IPS DF 6.9 (cell line): Measurements from ENCODE around the gene GSTT4.
"Not testable (repeated sequence)": the region's sequence is repeated elsewhere in the genome, so short reads cannot be mapped to it uniquely, and the experiment has no call there.

Experiments used
- DNase-seq: peaks from one replicate; pipeline ENCODE4 v3.0.0-alpha.2; 2013; ENCODE audit warnings: low read depth, low spot score
- H3K27ac ChIP-seq: one replicate; pipeline ENCODE4 v1.5.1; 2013; ENCODE audit warnings: low read length, control low read depth
- H3K27me3 ChIP-seq: 2 replicates; pipeline ENCODE4 v1.6.1; 2013; ENCODE audit warnings: mild to moderate bottlenecking, low read length; ENCODE audit not compliant: control insufficient read depth, insufficient read depth
- H3K36me3 ChIP-seq: 2 replicates; pipeline ENCODE4 v1.6.1; 2013; ENCODE audit warnings: low read length; ENCODE audit not compliant: control insufficient read depth, insufficient read depth
- H3K4me1 ChIP-seq: 2 replicates; pipeline ENCODE4 v1.6.1; 2013; ENCODE audit warnings: low read length; ENCODE audit not compliant: control insufficient read depth, insufficient read depth
- H3K4me3 ChIP-seq: 2 replicates; pipeline ENCODE4 v1.5.1; 2013; ENCODE audit warnings: mild to moderate bottlenecking, low read length
- H3K9me3 ChIP-seq: 2 replicates; pipeline ENCODE4 v1.6.1; 2013; ENCODE audit warnings: low read length, inconsistent platforms; ENCODE audit not compliant: control insufficient read depth, insufficient read depth
- WGBS: extraction: QIAGEN DNeasy Blood & Tissue Kit; methylation state at CpG from one replicate; pipeline ENCODE4 v1.1.7; 2013; ENCODE audit warnings: mixed read lengths, missing lambda C conversion rate; ENCODE audit not compliant: insufficient read length, insufficient coverage; 5-methylcytosine and 5-hydroxymethylcytosine counted together

Gene GSTT4

GRCh38 chr22:23997092-23997491, 8.2 kb downstream of the GSTT4 start:
- DNase-seq: no peak
- no CpG with 5 or more reads among the region's 3 CpGs for WGBS
- Histone ChIP-seq H3K36me3 (no peaks in the 10 kb centered on the region), H3K4me3 (no peak overlapping the region), H3K4me1 (no peaks in the 10 kb centered on the region; the same call in 1 of the 2 replicates), H3K27me3 (no peaks in the 10 kb centered on the region), H3K9me3 (no peaks in the 10 kb centered on the region), H3K27ac (no peak overlapping the region)

GRCh38 chr22:23993581-23994177, 11.6 kb downstream of the GSTT4 start:
- not testable (repeated sequence) for H3K36me3 ChIP-seq, H3K4me1 ChIP-seq, DNase-seq, H3K4me3 ChIP-seq, H3K27me3 ChIP-seq, H3K9me3 ChIP-seq, H3K27ac ChIP-seq
- no CpG with 5 or more reads among the region's 4 CpGs for WGBS

GRCh38 chr22:23993080-23993479, 12.2 kb downstream of the GSTT4 start:
- not testable (repeated sequence) for H3K27ac ChIP-seq, H3K9me3 ChIP-seq, H3K4me3 ChIP-seq, DNase-seq, H3K4me1 ChIP-seq, H3K36me3 ChIP-seq, H3K27me3 ChIP-seq
- WGBS: no CpG with 5 or more reads among the region's 2 CpGs

GRCh38 chr22:23989583-23990244, 15.5 kb downstream of the GSTT4 start:
- not testable (repeated sequence) for H3K4me3 ChIP-seq, H3K27me3 ChIP-seq, H3K4me1 ChIP-seq, H3K9me3 ChIP-seq, H3K27ac ChIP-seq, DNase-seq, H3K36me3 ChIP-seq
- no CpG with 5 or more reads among the region's 3 CpGs for WGBS

- not testable (repeated sequence) for H3K27me3 ChIP-seq, H3K36me3 ChIP-seq, DNase-seq, H3K27ac ChIP-seq, H3K4me3 ChIP-seq, H3K4me1 ChIP-seq, H3K9me3 ChIP-seq
- WGBS: 100% methylated on average over 3 of the region's 4 CpGs
Observed at GRCh38 chr22:23986538-23987178, 18.6 kb downstream of the GSTT4 start.

- WGBS: 100% methylated on average over 1 of the region's 8 CpGs
Observed at GRCh38 chr22:23986089-23986488, 19.2 kb downstream of the GSTT4 start.

GRCh38 chr22:23984430-23984829, 20.8 kb downstream of the GSTT4 start:
- Histone ChIP-seq H3K9me3 (no peaks in the 10 kb centered on the region), H3K27ac (no peak overlapping the region), H3K4me1 (no peaks in the 10 kb centered on the region), H3K36me3 (no peaks in the 10 kb centered on the region), H3K27me3 (no peaks in the 10 kb centered on the region), H3K4me3 (no peak overlapping the region)
- DNase-seq: no peak
- no CpG with 5 or more reads among the region's 6 CpGs for WGBS

More at GRCh38 chr22:23986089-23986488, 19.2 kb downstream of the GSTT4 start:
- not testable (repeated sequence) for H3K27ac ChIP-seq, DNase-seq, H3K9me3 ChIP-seq, H3K36me3 ChIP-seq, H3K4me3 ChIP-seq, H3K27me3 ChIP-seq, H3K4me1 ChIP-seq

- not testable (repeated sequence) for H3K4me1 ChIP-seq, H3K36me3 ChIP-seq, DNase-seq, H3K27ac ChIP-seq, H3K4me3 ChIP-seq, H3K9me3 ChIP-seq, H3K27me3 ChIP-seq
- no CpG with 5 or more reads among the region's 7 CpGs for WGBS
Observed at GRCh38 chr22:23980567-23980966, 24.7 kb downstream of the GSTT4 start.

- H3K27ac ChIP-seq, H3K36me3 ChIP-seq, H3K4me3 ChIP-seq, H3K27me3 ChIP-seq, H3K9me3 ChIP-seq, DNase-seq, H3K4me1 ChIP-seq: not testable (repeated sequence)
- no CpG with 5 or more reads among the region's 41 CpGs for WGBS
Observed at GRCh38 chr22:23979557-23980240, 25.6 kb downstream of the GSTT4 start, which contains the start of gene GSTT2. TSS of gene GSTT2 (plus strand) at chr22:23980134.

- no CpG with 5 or more reads among the region's 12 CpGs for WGBS
- not testable (repeated sequence) for H3K9me3 ChIP-seq, H3K36me3 ChIP-seq, H3K27ac ChIP-seq, H3K4me3 ChIP-seq, H3K27me3 ChIP-seq, DNase-seq, H3K4me1 ChIP-seq
Observed at GRCh38 chr22:23977304-23977703, 27.9 kb downstream of the GSTT4 start.
